Astrocyte of the spinal cord (primary cell): Measurements from ENCODE around the gene HOXD8.

Source experiments
- DNase-seq: peaks from one replicate; pipeline ENCODE4 v3.0.0; 2011; ENCODE audit warnings: low read depth, low spot score
- H3K4me3 ChIP-seq: 2 replicates; pipeline ENCODE4 v1.5.1; 2011; ENCODE audit warnings: low read depth, mild to moderate bottlenecking, low read length, moderate library complexity
- CTCF ChIP-seq: IDR thresholded peaks from 2 replicates; pipeline ENCODE4 v1.5.1; 2012; ENCODE audit warnings: low read depth, mild to moderate bottlenecking, low read length, inconsistent platforms
- in situ Hi-C: cut with HindIII; loops from 2 replicates; pipeline ENCODE4 v1.10.0; 2017; ENCODE audit warnings: low sequenced_read_pairs

The HOXD8 gene

GRCh38 chr2:176082824-176083751 lies 46.4 kb upstream of the HOXD8 start:
- in situ Hi-C loops: no loop called here

GRCh38 chr2:176083796-176084261 lies 45.7 kb upstream of the HOXD8 start, which contains the start of gene EVX2:
Gene EVX2, minus strand, starts transcription at chr2:176083962. Its CDS starts 186 bp downstream, at chr2:176083776.
- DNase-seq: no peak
- no peak within 1 kb of the TSS for H3K4me3 ChIP-seq
- in situ Hi-C loops: no loop called here
- TF ChIP-seq CTCF: no peak

More at GRCh38 chr2:176082824-176083751, 46.4 kb upstream of the HOXD8 start:
- TF ChIP-seq CTCF: no peak
- no peak overlapping the region for H3K4me3 ChIP-seq
- no peak for DNase-seq

GRCh38 chr2:176084611-176085119 lies 44.8 kb upstream of the HOXD8 start:
- in situ Hi-C loops: no loop called here
- H3K4me3 ChIP-seq: no peak overlapping the region
- TF ChIP-seq CTCF: no peak
- no peak for DNase-seq

- in situ Hi-C loops: no loop called here
- H3K4me3 ChIP-seq: no peak overlapping the region
- TF ChIP-seq CTCF: no peak
- DNase-seq: no peak
Observed at GRCh38 chr2:176085120-176085788, 44.3 kb upstream of the HOXD8 start.

GRCh38 chr2:176085861-176086771 lies 43.4 kb upstream of the HOXD8 start:
- TF ChIP-seq CTCF: peak; percentile 62
- H3K4me3 ChIP-seq: no peak overlapping the region
- DNase-seq: no peak
- in situ Hi-C loops: no loop called here
